Liver (tissue), 3 donors: Measurements from ENCODE around the gene MARCHF6.
A peak's percentile ranks its signal among the peaks of the same experiment; 100 is the strongest.

ENCODE experiments used
- RAD21 ChIP-seq, 2 donors: IDR thresholded peaks; 2 replicates each; pipeline ENCODE4 v1.6.1; 2016; ENCODE audit warnings: antibody characterized with exemption in 2 of 2, mild to moderate bottlenecking in 2 of 2
- SP1 ChIP-seq: IDR thresholded peaks from 2 replicates; pipeline ENCODE4 v1.6.1; 2018; ENCODE audit warnings: antibody characterized with exemption, mild to moderate bottlenecking
- TAF1 ChIP-seq: conservative IDR thresholded peaks from 2 replicates; pipeline ENCODE4 v1.6.1; 2016; ENCODE audit warnings: antibody characterized with exemption, mild to moderate bottlenecking
- TF ChIP-seq, protein P1 (sequence below): fragments of 150-350 bp; IDR thresholded peaks from 2 replicates; pipeline ENCODE4 v1.5.1; 2017; ENCODE audit warnings: improper control_type of control experiment, low read depth, low read length; ENCODE audit not compliant: missing input control
- TF ChIP-seq, protein P2 (sequence below): IDR thresholded peaks from 2 replicates; pipeline ENCODE4 v1.6.1; 2016; ENCODE audit warnings: antibody characterized with exemption
- TF ChIP-seq, protein P3 (sequence below): IDR thresholded peaks from 2 replicates; pipeline ENCODE4 v1.6.1; 2016; ENCODE audit warnings: antibody characterized with exemption
- donor health status: healthy.
- donor health status: healthy.

DNA sequence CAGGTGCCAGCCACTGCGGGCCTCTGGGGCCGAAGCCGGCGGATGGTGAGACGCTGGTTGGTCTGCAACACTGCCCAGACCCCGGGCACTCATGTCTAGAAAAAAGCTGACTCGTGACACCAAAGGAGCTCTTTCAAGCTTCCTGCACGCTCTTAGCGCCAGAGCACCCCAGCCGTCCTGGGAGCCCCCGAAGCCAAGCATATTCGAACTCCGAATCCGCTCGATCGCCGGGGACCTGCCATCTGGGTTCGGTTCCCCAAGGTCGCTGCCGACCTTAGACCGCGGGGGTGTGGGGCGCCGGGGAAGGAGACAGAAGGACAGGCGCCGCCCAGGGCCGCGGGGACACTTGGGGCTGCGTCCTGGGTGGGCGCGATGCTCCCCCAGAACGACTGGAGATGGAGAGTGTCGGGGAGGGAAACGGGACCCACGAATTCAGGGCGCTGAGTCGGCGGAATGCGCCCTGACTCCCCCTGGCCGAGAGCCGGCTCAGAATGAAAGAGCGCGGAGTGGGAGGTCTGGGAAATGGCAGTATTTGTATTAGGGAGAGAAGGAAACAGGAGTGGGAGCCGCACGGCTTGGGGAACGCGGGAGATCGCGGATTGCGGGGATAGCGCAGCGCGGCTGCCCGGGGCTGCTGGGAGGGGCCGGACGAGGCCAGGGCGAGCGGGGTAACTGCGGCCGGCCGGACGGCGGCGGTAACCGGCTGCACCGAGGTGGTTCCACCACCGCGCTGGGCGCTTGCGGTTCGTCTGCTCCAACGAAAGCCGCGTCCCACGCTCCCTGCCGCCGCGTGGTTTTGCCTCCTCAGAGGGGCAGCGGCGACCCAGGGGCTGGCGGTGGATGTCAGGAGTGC lies 20.1 kb upstream of the MARCHF6 start:
- TF ChIP-seq, protein P1, sequence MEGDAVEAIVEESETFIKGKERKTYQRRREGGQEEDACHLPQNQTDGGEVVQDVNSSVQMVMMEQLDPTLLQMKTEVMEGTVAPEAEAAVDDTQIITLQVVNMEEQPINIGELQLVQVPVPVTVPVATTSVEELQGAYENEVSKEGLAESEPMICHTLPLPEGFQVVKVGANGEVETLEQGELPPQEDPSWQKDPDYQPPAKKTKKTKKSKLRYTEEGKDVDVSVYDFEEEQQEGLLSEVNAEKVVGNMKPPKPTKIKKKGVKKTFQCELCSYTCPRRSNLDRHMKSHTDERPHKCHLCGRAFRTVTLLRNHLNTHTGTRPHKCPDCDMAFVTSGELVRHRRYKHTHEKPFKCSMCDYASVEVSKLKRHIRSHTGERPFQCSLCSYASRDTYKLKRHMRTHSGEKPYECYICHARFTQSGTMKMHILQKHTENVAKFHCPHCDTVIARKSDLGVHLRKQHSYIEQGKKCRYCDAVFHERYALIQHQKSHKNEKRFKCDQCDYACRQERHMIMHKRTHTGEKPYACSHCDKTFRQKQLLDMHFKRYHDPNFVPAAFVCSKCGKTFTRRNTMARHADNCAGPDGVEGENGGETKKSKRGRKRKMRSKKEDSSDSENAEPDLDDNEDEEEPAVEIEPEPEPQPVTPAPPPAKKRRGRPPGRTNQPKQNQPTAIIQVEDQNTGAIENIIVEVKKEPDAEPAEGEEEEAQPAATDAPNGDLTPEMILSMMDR: peak; percentile 19
- TF ChIP-seq TAF1: no peak
- no peak for TF ChIP-seq SP1
- TF ChIP-seq RAD21 (IDR thresholded peaks at IDR 0.05): no peak
- TF ChIP-seq, protein P2, sequence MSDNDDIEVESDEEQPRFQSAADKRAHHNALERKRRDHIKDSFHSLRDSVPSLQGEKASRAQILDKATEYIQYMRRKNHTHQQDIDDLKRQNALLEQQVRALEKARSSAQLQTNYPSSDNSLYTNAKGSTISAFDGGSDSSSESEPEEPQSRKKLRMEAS: no peak
- TF ChIP-seq, protein P3, sequence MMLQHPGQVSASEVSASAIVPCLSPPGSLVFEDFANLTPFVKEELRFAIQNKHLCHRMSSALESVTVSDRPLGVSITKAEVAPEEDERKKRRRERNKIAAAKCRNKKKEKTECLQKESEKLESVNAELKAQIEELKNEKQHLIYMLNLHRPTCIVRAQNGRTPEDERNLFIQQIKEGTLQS: no peak
